ENCODE data around the gene RAPGEF3.
A peak's percentile ranks its signal among the peaks of the same experiment; 100 is the strongest.

The RAPGEF3 gene

GRCh38 chr12:47717443-47718193, 41.1 kb downstream of the RAPGEF3 start:
- peak; percentile 64 for DNase-seq

- no peak for DNase-seq
Observed at GRCh38 chr12:47717046-47717442, 41.6 kb downstream of the RAPGEF3 start.

- DNase-seq = no peak
Observed at GRCh38 chr12:47715877-47716548, 42.7 kb downstream of the RAPGEF3 start.

- DNase-seq = peak; percentile 54
Observed at GRCh38 chr12:47715393-47715876, 43.2 kb downstream of the RAPGEF3 start.

- DNase-seq = no peak
Observed at GRCh38 chr12:47714826-47715386, 43.8 kb downstream of the RAPGEF3 start.

- no peak for DNase-seq
Observed at GRCh38 chr12:47712171-47712570, 46.5 kb downstream of the RAPGEF3 start.

- DNase-seq = no peak
Observed at GRCh38 chr12:47711448-47711847, 47.2 kb downstream of the RAPGEF3 start.

GRCh38 chr12:47710278-47710677, 48.4 kb downstream of the RAPGEF3 start:
- no peak for DNase-seq

GRCh38 chr12:47709671-47710070, 49.0 kb downstream of the RAPGEF3 start:
- no peak for DNase-seq

GRCh38 chr12:47709237-47709636, 49.4 kb downstream of the RAPGEF3 start:
- DNase-seq = no peak

- DNase-seq = no peak
Observed at GRCh38 chr12:47707905-47708543, 50.7 kb downstream of the RAPGEF3 start.

- no peak for DNase-seq
Observed at GRCh38 chr12:47707355-47707754, 51.3 kb downstream of the RAPGEF3 start.

- peak; percentile 84 for DNase-seq
Observed at GRCh38 chr12:47705566-47706425, 52.9 kb downstream of the RAPGEF3 start, which contains the start of gene RPAP3. TSS of gene RPAP3 (minus strand) at chr12:47706030. CDS start at chr12:47702840, 3,190 bp downstream.

GRCh38 chr12:47705229-47705565, 53.5 kb downstream of the RAPGEF3 start:
- DNase-seq = no peak

GRCh38 chr12:47704719-47705118, 54.0 kb downstream of the RAPGEF3 start:
- no peak for DNase-seq

GRCh38 chr12:47700263-47700662, 58.4 kb downstream of the RAPGEF3 start:
- no peak for DNase-seq

GRCh38 chr12:47698631-47699030, 60.0 kb downstream of the RAPGEF3 start:
- DNase-seq = no peak

GRCh38 chr12:47698055-47698454, 60.6 kb downstream of the RAPGEF3 start:
- no peak for DNase-seq

GRCh38 chr12:47689215-47689614, 69.5 kb downstream of the RAPGEF3 start:
- no peak for DNase-seq

GRCh38 chr12:47687636-47688035, 71.0 kb downstream of the RAPGEF3 start:
- no peak for DNase-seq

GRCh38 chr12:47686645-47687240, 71.9 kb downstream of the RAPGEF3 start:
- peak; percentile 15 for DNase-seq
